AML-193 (cell line): Measurements from ENCODE around the gene GNAI1.

ENCODE experiments used
- DNase-seq, 2 experiments: peaks; one replicate each; lab custom pipeline; 2025; lab: John Stamatoyannopoulos, UW

The GNAI1 gene

GRCh38 chr7:80253653-80254052 is 119.0 kb downstream of the GNAI1 start:
- no peak for DNase-seq

- DNase-seq, result no peak
Observed at GRCh38 chr7:80255656-80256055, 121.0 kb downstream of the GNAI1 start.

- no peak for DNase-seq
Observed at GRCh38 chr7:80257756-80258155, 123.1 kb downstream of the GNAI1 start.

- no peak for DNase-seq
Observed at GRCh38 chr7:80260606-80261005, 126.0 kb downstream of the GNAI1 start.

GRCh38 chr7:80263333-80263732 is 128.7 kb downstream of the GNAI1 start:
- no peak for DNase-seq

GRCh38 chr7:80263821-80264220 is 129.2 kb downstream of the GNAI1 start:
- DNase-seq, result no peak

GRCh38 chr7:80264769-80265495 is 130.3 kb downstream of the GNAI1 start:
- no peak for DNase-seq

DNA sequence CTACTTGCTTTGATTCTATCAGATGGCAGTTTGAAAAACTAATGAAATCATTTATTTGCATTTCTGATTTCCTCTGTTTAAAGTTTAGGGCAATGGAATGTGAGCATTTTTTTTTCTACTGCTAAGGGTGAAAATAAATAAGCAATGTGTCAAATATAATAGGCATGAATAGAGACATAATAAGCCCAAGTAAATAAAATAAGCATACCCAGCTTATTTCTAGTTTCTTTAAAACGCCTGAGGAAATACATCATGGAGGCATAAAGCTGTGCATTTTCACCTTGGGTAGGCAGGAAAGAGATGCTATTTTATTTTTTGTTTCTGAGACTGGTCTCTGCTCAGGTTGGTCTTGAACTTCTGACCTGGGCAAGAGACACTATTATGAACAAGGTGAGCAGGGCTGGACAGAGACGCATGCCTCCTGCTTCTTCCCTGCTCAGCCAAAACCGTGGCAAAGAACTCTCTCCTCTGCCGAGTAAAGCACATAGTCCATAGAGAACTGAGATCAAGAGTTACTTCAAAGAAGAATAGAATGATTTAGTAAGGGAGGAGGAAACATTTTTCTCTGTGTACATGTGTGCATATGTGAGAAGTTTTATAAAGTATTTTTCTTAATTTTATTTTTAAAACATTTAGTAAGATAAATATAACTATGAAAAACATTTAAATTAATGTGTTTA is 138.1 kb downstream of the GNAI1 start:
- no peak for DNase-seq

DNA sequence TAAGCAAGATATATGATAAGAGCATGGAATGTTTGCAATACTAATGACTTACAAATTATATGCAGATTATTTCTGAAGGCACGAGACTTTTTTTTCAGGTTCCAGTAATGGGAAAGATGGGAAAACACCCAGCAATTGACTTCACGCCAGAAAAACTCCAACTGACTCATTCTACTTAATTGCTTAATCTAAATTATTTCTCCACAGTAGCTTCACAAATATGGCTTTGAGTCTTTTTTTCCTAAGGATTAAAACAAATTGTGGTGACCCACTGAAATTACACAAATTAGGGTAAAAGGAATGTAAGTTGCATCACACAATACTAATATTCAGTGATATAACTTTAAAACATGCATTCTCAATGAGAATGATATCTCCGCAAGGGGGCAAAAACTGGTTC is 138.7 kb downstream of the GNAI1 start:
- no peak for DNase-seq

DNA sequence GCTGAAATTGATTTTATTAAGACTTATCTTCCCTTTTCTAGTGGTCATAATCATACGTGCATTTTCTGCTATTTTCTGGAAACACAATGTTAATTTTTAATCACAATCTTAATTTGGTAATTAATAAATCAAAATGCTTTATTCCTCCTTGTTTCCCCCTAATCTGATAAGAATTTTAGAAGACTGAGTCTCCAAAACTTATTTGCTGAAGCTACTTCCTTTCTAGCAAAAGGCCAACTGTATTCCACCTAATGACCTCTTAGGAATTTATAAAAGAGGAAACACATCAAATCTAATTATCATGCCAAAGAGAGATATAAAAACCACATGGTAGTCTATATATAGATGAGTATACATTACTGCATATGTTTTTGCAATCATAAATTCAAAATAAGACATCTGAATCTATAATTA is 140.6 kb downstream of the GNAI1 start:
- no peak for DNase-seq
